ENCODE data around the gene CCDC177. TPM values are rescaled to one million over a fixed set of nuclear protein-coding genes. Genes with fewer than 3 reads are reported as not detected.
"Not testable (repeated sequence)": the region's sequence is repeated elsewhere in the genome, so short reads cannot be mapped to it uniquely, and the experiment has no call there.

CCDC177 gene
- polyA plus RNA-seq, 1 donor from 2014 or later = not detected

GRCh38 chr14:69611172-69612013 lies 36.7 kb upstream of the CCDC177 start, which contains the start of gene SUSD6:
TSS of gene SUSD6 (plus strand) at chr14:69611596. CDS start at chr14:69658593, 46,997 bp downstream.
- Mint-ChIP-seq H3K27ac (peak within 1 kb of the TSS; percentile 89 to 97 (median 90)), H3K4me1 (peaks cover 29 to 46% (median 44%) of the 10 kb centered on the region in 3 donors), H3K4me3 (peak within 1 kb of the TSS; percentile 86 to 99 (median 96)), H3K9me3 (no peaks in the 10 kb centered on the region), H3K36me3 (peaks cover 1% of the 10 kb centered on the region), H3K27me3 (no peaks in the 10 kb centered on the region)

GRCh38 chr14:69610874-69611171 lies 36.2 kb upstream of the CCDC177 start:
- H3K9me3 Mint-ChIP-seq = no peaks in the 10 kb centered on the region
- H3K27ac Mint-ChIP-seq = peak overlapping the region; percentile 81 to 89 (median 89)
- peak overlapping the region; percentile 75 to 92 (median 86) for H3K4me3 Mint-ChIP-seq
- H3K27me3 Mint-ChIP-seq = no peaks in the 10 kb centered on the region
- H3K36me3 Mint-ChIP-seq = peaks cover 1% of the 10 kb centered on the region
- H3K4me1 Mint-ChIP-seq = peaks cover 25 to 41% (median 39%) of the 10 kb centered on the region in 3 donors

- H3K27me3 Mint-ChIP-seq = no peaks in the 10 kb centered on the region
- peak overlapping the region; percentile 81 to 89 (median 89) for H3K27ac Mint-ChIP-seq
- peak overlapping the region; percentile 75 to 92 (median 86) for H3K4me3 Mint-ChIP-seq
- peaks cover 20 to 35% (median 33%) of the 10 kb centered on the region in 3 donors for H3K4me1 Mint-ChIP-seq
- no peaks in the 10 kb centered on the region for H3K36me3 Mint-ChIP-seq
- H3K9me3 Mint-ChIP-seq = no peaks in the 10 kb centered on the region
These were observed 35.6 kb upstream of the CCDC177 start for GRCh38 chr14:69610020-69610873.

- Mint-ChIP-seq H3K27ac (peak overlapping the region in 2 of 3 donors; percentile 47 to 54), H3K27me3 (no peaks in the 10 kb centered on the region), H3K4me1 (peaks cover 0 to 12% (median 11%) of the 10 kb centered on the region in 3 donors), H3K9me3 (no peaks in the 10 kb centered on the region), H3K36me3 (no peaks in the 10 kb centered on the region), H3K4me3 (peak overlapping the region in 1 of 4 donors; percentile 55)
These were observed 31.9 kb upstream of the CCDC177 start for GRCh38 chr14:69606258-69607184.

GRCh38 chr14:69605738-69606137 lies 31.1 kb upstream of the CCDC177 start:
- Mint-ChIP-seq H3K4me1 (peaks cover 0 to 10% (median 8%) of the 10 kb centered on the region in 3 donors), H3K9me3 (no peaks in the 10 kb centered on the region), H3K4me3 (no peak overlapping the region), H3K36me3 (no peaks in the 10 kb centered on the region), H3K27ac (no peak overlapping the region), H3K27me3 (no peaks in the 10 kb centered on the region)

GRCh38 chr14:69600304-69600891 lies 25.7 kb upstream of the CCDC177 start:
- no peaks in the 10 kb centered on the region for H3K27me3 Mint-ChIP-seq
- no peaks in the 10 kb centered on the region for H3K36me3 Mint-ChIP-seq
- no peak overlapping the region for H3K4me3 Mint-ChIP-seq
- H3K27ac Mint-ChIP-seq = no peak overlapping the region
- H3K9me3 Mint-ChIP-seq = no peaks in the 10 kb centered on the region
- peaks cover 0 to 2% (median 2%) of the 10 kb centered on the region in 3 donors for H3K4me1 Mint-ChIP-seq

GRCh38 chr14:69599431-69599830 lies 24.8 kb upstream of the CCDC177 start:
- H3K4me3 Mint-ChIP-seq, H3K36me3 Mint-ChIP-seq, H3K9me3 Mint-ChIP-seq, H3K27ac Mint-ChIP-seq, H3K27me3 Mint-ChIP-seq, H3K4me1 Mint-ChIP-seq: not testable (repeated sequence)

GRCh38 chr14:69595336-69595735 lies 20.7 kb upstream of the CCDC177 start:
- Mint-ChIP-seq H3K36me3 (no peaks in the 10 kb centered on the region), H3K27me3 (peaks cover 5% of the 10 kb centered on the region), H3K9me3 (peaks cover 0 to 2% (median 0%) of the 10 kb centered on the region in 3 donors), H3K4me3 (no peak overlapping the region), H3K27ac (no peak overlapping the region), H3K4me1 (peaks cover 0 to 9% (median 5%) of the 10 kb centered on the region in 3 donors)

GRCh38 chr14:69594846-69595245 lies 20.2 kb upstream of the CCDC177 start:
- peak overlapping the region in 1 of 3 donors; percentile 5 for H3K27ac Mint-ChIP-seq
- no peak overlapping the region for H3K4me3 Mint-ChIP-seq
- H3K9me3 Mint-ChIP-seq = peaks cover 0 to 2% (median 0%) of the 10 kb centered on the region in 3 donors
- peaks cover 5% of the 10 kb centered on the region for H3K27me3 Mint-ChIP-seq
- no peaks in the 10 kb centered on the region for H3K36me3 Mint-ChIP-seq
- peaks cover 0 to 9% (median 5%) of the 10 kb centered on the region in 3 donors for H3K4me1 Mint-ChIP-seq

- H3K27me3 Mint-ChIP-seq = peaks cover 5% of the 10 kb centered on the region
- peak overlapping the region in 1 of 3 donors; percentile 31 for H3K27ac Mint-ChIP-seq
- peaks cover 0 to 9% (median 5%) of the 10 kb centered on the region in 3 donors for H3K4me1 Mint-ChIP-seq
- peaks cover 0 to 2% (median 0%) of the 10 kb centered on the region in 3 donors for H3K9me3 Mint-ChIP-seq
- no peaks in the 10 kb centered on the region for H3K36me3 Mint-ChIP-seq
- H3K4me3 Mint-ChIP-seq = peak overlapping the region in 1 of 4 donors; percentile 75
These were observed 18.5 kb upstream of the CCDC177 start for GRCh38 chr14:69593018-69593677.

- H3K27ac Mint-ChIP-seq = no peak overlapping the region
- H3K9me3 Mint-ChIP-seq = peaks cover 0 to 2% (median 0%) of the 10 kb centered on the region in 3 donors
- peaks cover 0 to 9% (median 5%) of the 10 kb centered on the region in 3 donors for H3K4me1 Mint-ChIP-seq
- H3K36me3 Mint-ChIP-seq = no peaks in the 10 kb centered on the region
- H3K4me3 Mint-ChIP-seq = no peak overlapping the region
- H3K27me3 Mint-ChIP-seq = peaks cover 5% of the 10 kb centered on the region
These were observed 16.6 kb upstream of the CCDC177 start for GRCh38 chr14:69591317-69591716.

GRCh38 chr14:69587389-69587788 lies 12.7 kb upstream of the CCDC177 start:
- Mint-ChIP-seq H3K9me3 (peaks cover 0 to 2% (median 0%) of the 10 kb centered on the region in 3 donors), H3K4me3 (no peak overlapping the region), H3K27me3 (peaks cover 4% of the 10 kb centered on the region), H3K36me3 (no peaks in the 10 kb centered on the region), H3K27ac (no peak overlapping the region), H3K4me1 (peaks cover 0 to 5% (median 2%) of the 10 kb centered on the region in 3 donors)

- Mint-ChIP-seq H3K4me3 (no peak overlapping the region), H3K4me1 (peaks cover 0 to 5% (median 2%) of the 10 kb centered on the region in 3 donors), H3K36me3 (no peaks in the 10 kb centered on the region), H3K9me3 (peaks cover 0 to 2% (median 0%) of the 10 kb centered on the region in 3 donors), H3K27ac (no peak overlapping the region), H3K27me3 (peaks cover 2% of the 10 kb centered on the region)
These were observed 11.7 kb upstream of the CCDC177 start for GRCh38 chr14:69586404-69586803.

Data from IgD-negative memory B cell (primary cell).